A549 (cell line): ENCODE measurements around the gene ADARB1. TPM values are rescaled to one million over a fixed set of nuclear protein-coding genes. Genes with fewer than 3 reads are reported as not detected.

ENCODE experiments used
- ATAC-seq, 2 experiments: fragments of 200-7000 bp in 1 of 2; fragments of >200 bp in 1 of 2; cut with Nextera tagmentation in 1 of 2; cut with Tn5 transposase in 1 of 2; 3 replicates each; pipeline versions ENCODE4 v1.8.0 to v1.9.1; 2018 to 2020; ENCODE audit warnings: mild to moderate bottlenecking in 1 of 2, moderate library complexity in 1 of 2
- CTCF ChIA-PET: fragments of 300-600 bp; sonication (Branson Sonifier 250); formaldehyde crosslinking; extraction: SDS; loops from one replicate; lab custom pipeline; 2021; ENCODE audit warnings: antibody characterized with exemption, inconsistent platforms; lab: Yijun Ruan, JAX
- POLR2A ChIA-PET: fragments of 350-600 bp; formaldehyde crosslinking; extraction: SDS; loops from one replicate; lab custom pipeline; 2021; ENCODE audit warnings: antibody characterized with exemption, inconsistent platforms; lab: Yijun Ruan, JAX
- DNase-seq, 2 experiments: peaks; one replicate each; pipeline versions ENCODE4 v3.0.0 to v3.0.0-alpha.2; 2011 to 2016; ENCODE audit warnings: low read depth in 1 of 2, low spot score in 1 of 2
- FAIRE-seq: peaks from 2 replicates; lab custom pipeline; 2011; peaks lifted over from hg19 to GRCh38; lab: Jason Lieb, UNC
- H3K27ac ChIP-seq, 2 experiments: fragments of >200 bp; sonication (Bioruptor Twin); formaldehyde crosslinking; 3 replicates each; pipeline ENCODE4 v1.5.1; 2016 to 2017
- H3K4me1 ChIP-seq: fragments of >200 bp; sonication (Bioruptor Twin); formaldehyde crosslinking; 3 replicates; pipeline ENCODE4 v1.6.1; 2016
- H3K4me2 ChIP-seq: fragments of >200 bp; sonication (Bioruptor Twin); formaldehyde crosslinking; 3 replicates; pipeline ENCODE4 v1.6.1; 2016
- H3K4me3 ChIP-seq: fragments of >200 bp; sonication (Bioruptor Twin); formaldehyde crosslinking; 3 replicates; pipeline ENCODE4 v1.5.1; 2016
- H3K9me3 ChIP-seq: fragments of >200 bp; sonication (Bioruptor Twin); formaldehyde crosslinking; 3 replicates; pipeline ENCODE4 v1.6.1; 2016
- CBX8 ChIP-seq: fragments of 200-600 bp; sonication (generic); IDR thresholded peaks from 2 replicates; pipeline ENCODE4 v1.6.1; 2016
- CTCF ChIP-seq: fragments of >200 bp; sonication (Bioruptor Twin); formaldehyde crosslinking; IDR thresholded peaks from 3 replicates; pipeline ENCODE4 v1.5.1; 2016
- EP300 ChIP-seq, 2 experiments: fragments of >200 bp; sonication (Bioruptor Twin); formaldehyde crosslinking; IDR thresholded peaks; 2 replicates in 1 of 2; 3 replicates in 1 of 2; pipeline ENCODE4 v1.6.1; 2016 to 2017
- FOSL2 ChIP-seq, 2 experiments: fragments of 450-650 bp in 1 of 2; fragments of >200 bp in 1 of 2; sonication (Bioruptor Twin) in 1 of 2; formaldehyde crosslinking; IDR thresholded peaks; 2 replicates each; pipeline versions ENCODE4 v1.5.0 to v1.6.1; 2016 to 2020; ENCODE audit warnings: mild to moderate bottlenecking in 1 of 2, moderate library complexity in 1 of 2
- HDAC2 ChIP-seq: fragments of 200-600 bp; sonication (generic); IDR thresholded peaks from 2 replicates; pipeline ENCODE4 v1.6.1; 2016
- HOXB13 ChIP-seq: fragments of 250-450 bp; sonication (Bioruptor Pico); IDR thresholded peaks from 2 replicates; pipeline ENCODE4 v1.5.0; 2020; ENCODE audit warnings: low read depth, mild to moderate bottlenecking, moderate library complexity
- JUNB ChIP-seq: fragments of >200 bp; sonication (Bioruptor Twin); formaldehyde crosslinking; IDR thresholded peaks from 2 replicates; pipeline ENCODE4 v1.6.1; 2016
- KDM1A ChIP-seq: fragments of 200-600 bp; sonication (generic); IDR thresholded peaks from 2 replicates; pipeline ENCODE4 v1.6.1; 2016; ENCODE audit warnings: low read depth, mild to moderate bottlenecking
- MAZ ChIP-seq: fragments of 150-350 bp; IDR thresholded peaks from 2 replicates; pipeline ENCODE4 v1.6.1; 2014; ENCODE audit warnings: antibody characterized with exemption, low read depth, low read length, borderline replicate concordance
- PHF8 ChIP-seq: fragments of 200-600 bp; sonication (generic); IDR thresholded peaks from 2 replicates; pipeline ENCODE4 v1.6.1; 2016; ENCODE audit warnings: low read depth, mild to moderate bottlenecking, antibody characterized with exemption, moderate library complexity, borderline replicate concordance
- RAD21 ChIP-seq, 2 experiments: fragments of >200 bp in 1 of 2; sonication (Bioruptor Twin) in 1 of 2; formaldehyde crosslinking in 1 of 2; IDR thresholded peaks in 1 of 2; conservative IDR thresholded peaks in 1 of 2; 2 replicates in 1 of 2; 3 replicates in 1 of 2; pipeline ENCODE4 v1.6.1; 2012 to 2018; ENCODE audit warnings: inconsistent platforms in 1 of 2
- REST ChIP-seq: fragments of 200-600 bp; sonication (generic); IDR thresholded peaks from 2 replicates; pipeline ENCODE4 v1.6.1; 2016; ENCODE audit warnings: antibody characterized with exemption, mild to moderate bottlenecking, moderate library complexity
- RFX5 ChIP-seq: fragments of 450-650 bp; IDR thresholded peaks from 2 replicates; pipeline ENCODE4 v1.7.1; 2014; ENCODE audit warnings: antibody characterized with exemption, mild to moderate bottlenecking, moderate library complexity
- WGBS: methylation state at CpG from one replicate; pipeline ENCODE4 v1.1.6; 2017; ENCODE audit errors: missing lambda C conversion rate; 5-methylcytosine and 5-hydroxymethylcytosine counted together
- polyA plus RNA-seq, 4 experiments: library from polyadenylated mRNA; depleted of rRNA in 3 of 4; stranded (reverse); fragments of >200 nt; fragmentation: RNase III in 1 of 4; extraction: RNeasy Plus Mini Kit Qiagen cat#74134 plus additional on column Dnase treatment in 1 of 4; gene quantifications; 2 replicates in 3 of 4; 3 replicates in 1 of 4; pipeline ENCODE4 v1.2.3, GENCODE V29; 2011 to 2017
- TF ChIP-seq, protein P1 (sequence below): IDR thresholded peaks from 2 replicates; pipeline ENCODE4 v1.6.1; 2012; ENCODE audit warnings: low read depth, borderline replicate concordance

Gene ADARB1
- polyA plus RNA-seq, 2 of the 4 experiments (the other 2 are of a cell fraction): 3.2 to 5.7 TPM

DNA sequence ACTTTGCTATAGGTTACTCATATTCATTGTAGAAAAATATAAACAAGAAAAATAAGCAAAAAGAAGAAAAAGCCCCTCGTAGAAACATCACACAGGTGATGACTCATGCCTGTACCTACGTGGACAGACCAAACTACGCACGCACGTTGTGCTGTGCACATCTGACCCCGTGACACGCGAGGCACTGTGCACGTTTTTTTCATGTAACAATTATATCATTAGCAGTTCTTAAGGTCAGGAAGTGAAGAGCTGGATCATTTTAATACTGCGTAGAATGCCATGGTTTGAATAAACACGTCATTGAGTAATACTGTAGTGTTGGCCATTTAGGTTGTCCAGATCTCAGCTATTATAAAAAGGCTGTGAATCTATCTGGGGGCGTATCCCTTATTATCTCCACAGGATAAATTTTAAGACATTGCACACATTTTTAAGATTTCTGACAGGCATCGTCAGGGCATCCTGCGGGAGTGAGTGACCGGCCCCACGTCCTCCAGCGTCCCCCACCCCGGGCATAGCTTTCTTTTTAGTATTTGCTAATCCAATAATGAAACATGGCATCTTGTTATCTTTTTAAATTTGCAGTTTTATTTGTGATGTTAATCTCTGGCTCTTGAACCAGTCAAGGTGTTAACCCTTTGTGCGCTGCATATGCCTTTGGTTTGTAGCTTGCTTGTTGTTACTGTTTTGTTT lies 23.4 kb upstream of the ADARB1 start:
- DNase-seq: peak in 1 of 2 experiments; percentile 55
- TF ChIP-seq JUNB (0 out of 2 replicates have a peak, but pooled peaks have one; percentile 17), REST (no peak), RAD21 (conservative IDR thresholded peaks at IDR 0.05 in 1 of 2, IDR thresholded peaks at IDR 0.05 in 1 of 2) (no peak), CBX8 (no peak), KDM1A (no peak), FOSL2 (IDR thresholded peaks at IDR 0.05) (no peak), FOSL2 (CRISPR knock-in tag; IDR thresholded peaks at IDR 0.05) (peak; percentile 84)
- peaks cover 8% of the 10 kb centered on the region; the same call in 1 of the 3 replicates for H3K9me3 ChIP-seq
- ChIA-PET POLR2A (no interaction called here), CTCF (interaction anchor here (0.6 to 1.0 kb wide), 3 partner anchors 39 to 89 kb away, joined by 3 read pairs; no protein-coding TSS in a partner anchor)
- no peak overlapping the region for H3K4me3 ChIP-seq
- H3K4me1 ChIP-seq: peaks cover 13% of the 10 kb centered on the region; the same call in 2 of the 3 replicates
- H3K4me2 ChIP-seq: peak overlapping the region; percentile 24
- WGBS: 34% methylated on average over 19 of the region's 19 CpGs
- peak overlapping the region; percentile 63 to 74; a peak in 4 of 6 replicates for H3K27ac ChIP-seq
- no peak for FAIRE-seq
- ATAC-seq: peak; percentile 66 to 72; a peak in 5 of 6 replicates

GRCh38 chr21:45051580-45052434 lies 22.6 kb upstream of the ADARB1 start:
- peaks cover 13% of the 10 kb centered on the region; the same call in 2 of the 3 replicates for H3K4me1 ChIP-seq
- no peak for DNase-seq
- POLR2A ChIA-PET: no interaction called here
- FAIRE-seq: no peak
- no peak for ATAC-seq
- peak overlapping the region; percentile 62 to 66; a peak in 3 of 6 replicates for H3K27ac ChIP-seq
- WGBS: 66% methylated on average over 19 of the region's 24 CpGs
- TF ChIP-seq PHF8 (no peak), MAZ (no peak), HOXB13 (CRISPR knock-in tag) (no peak), RFX5 (no peak), CTCF (no peak), HDAC2 (no peak), EP300 (IDR thresholded peaks at IDR 0.05) (no peak)
- TF ChIP-seq, protein P1, sequence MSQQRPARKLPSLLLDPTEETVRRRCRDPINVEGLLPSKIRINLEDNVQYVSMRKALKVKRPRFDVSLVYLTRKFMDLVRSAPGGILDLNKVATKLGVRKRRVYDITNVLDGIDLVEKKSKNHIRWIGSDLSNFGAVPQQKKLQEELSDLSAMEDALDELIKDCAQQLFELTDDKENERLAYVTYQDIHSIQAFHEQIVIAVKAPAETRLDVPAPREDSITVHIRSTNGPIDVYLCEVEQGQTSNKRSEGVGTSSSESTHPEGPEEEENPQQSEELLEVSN: no peak
- peak overlapping the region; percentile 24; the same call in 1 of the 3 replicates for H3K4me2 ChIP-seq
- no peak overlapping the region for H3K4me3 ChIP-seq
- CTCF ChIA-PET: interaction anchor here (1.0 kb wide), 1 partner anchor 38 kb away, joined by 3 read pairs; no protein-coding TSS in a partner anchor
- peaks cover 8% of the 10 kb centered on the region; the same call in 1 of the 3 replicates for H3K9me3 ChIP-seq
